Central memory CD4-positive, alpha-beta T cell (primary cell): ENCODE results near the gene SPOCD1.

Experiments
- DNase-seq: peaks from one replicate; pipeline ENCODE4 v3.0.0; 2022
- total RNA-seq, 3 experiments: gene quantifications; one replicate each; lab custom pipeline; 2026; lab: John Stamatoyannopoulos, UW

SPOCD1 gene
- 0 to 0.04 (median 0) reads per million in 3 experiments for total RNA-seq

DNA sequence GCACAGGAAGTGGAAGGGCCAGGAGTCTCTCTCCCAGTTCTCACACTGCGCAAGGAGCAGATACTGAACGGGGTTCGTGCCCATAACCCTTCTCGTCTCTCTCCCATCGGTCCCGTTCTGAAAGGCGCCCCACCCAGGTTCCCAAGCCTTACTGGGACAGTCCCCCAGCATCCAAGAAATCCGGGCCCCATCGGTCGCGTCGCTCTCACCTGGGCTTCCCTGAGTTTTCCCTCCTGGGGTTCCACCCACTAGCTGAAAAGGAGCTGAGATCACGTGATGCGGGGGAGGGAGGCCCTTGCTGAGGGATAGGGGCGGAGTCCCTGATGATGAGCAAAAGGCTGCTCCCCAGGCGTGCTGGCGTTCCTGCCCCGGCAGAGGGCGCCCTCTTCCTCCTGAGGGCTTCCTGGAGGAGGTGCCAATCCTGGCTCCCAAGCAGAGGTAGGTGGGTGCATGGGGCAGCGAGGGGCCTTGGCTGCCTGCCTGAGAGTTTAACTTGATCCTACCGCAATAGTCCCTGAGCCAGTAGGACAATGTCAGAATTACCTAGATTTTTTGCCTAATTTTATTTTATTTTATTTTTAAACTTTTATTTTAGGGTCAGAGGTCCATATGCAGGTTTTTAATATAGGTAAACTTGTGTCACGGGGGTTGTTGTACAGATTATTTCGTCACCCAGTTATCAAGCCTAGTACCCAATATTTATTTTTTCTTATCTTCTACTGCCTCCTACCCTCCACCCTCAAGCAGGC is at the start of gene SPOCD1:
SPOCD1 (minus strand) TSS at position 271 of the 749 bp plus-strand sequence. CDS start 689 bp downstream, outside the sequence.
- peak; percentile 81 for DNase-seq

DNA sequence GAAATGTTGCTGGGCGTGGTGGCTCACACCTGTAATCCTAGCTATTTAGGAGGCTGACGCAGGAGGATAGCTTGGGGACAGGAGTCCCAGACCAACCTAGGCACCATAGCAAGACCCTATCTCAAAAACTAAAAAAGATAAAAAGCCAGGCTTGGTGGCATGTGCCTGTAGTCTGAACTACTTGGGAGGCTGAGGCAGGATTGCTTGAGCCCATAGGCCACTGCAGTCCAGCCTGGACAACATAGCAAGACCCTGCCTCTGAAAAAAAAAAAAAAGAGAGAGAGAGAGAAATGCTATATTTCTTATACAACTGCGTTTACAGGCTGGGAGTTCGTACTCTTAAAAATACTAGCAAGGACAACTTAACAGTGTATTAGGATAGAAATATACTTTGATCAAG is 46.2 kb upstream of the SPOCD1 start:
- no peak for DNase-seq

DNA sequence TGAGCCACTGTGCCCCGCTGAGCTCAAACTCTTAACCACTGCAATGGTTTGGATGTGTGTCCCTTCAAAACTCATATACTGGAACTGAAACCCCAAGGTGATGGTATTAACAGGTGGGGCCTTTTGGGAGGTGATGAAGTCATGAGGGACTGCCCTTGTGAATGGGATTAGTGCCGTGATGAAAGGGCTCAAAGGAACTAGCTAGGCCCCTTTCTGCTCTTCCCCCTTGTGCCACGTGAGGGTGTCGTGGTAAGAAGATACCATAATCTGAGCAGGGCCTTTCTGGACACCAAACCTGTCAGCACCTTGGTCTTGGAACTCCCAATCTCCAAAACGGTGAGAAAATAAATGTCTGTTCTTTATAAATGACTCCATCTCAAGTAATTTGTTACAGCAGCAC is 45.5 kb upstream of the SPOCD1 start:
- DNase-seq: no peak

DNA sequence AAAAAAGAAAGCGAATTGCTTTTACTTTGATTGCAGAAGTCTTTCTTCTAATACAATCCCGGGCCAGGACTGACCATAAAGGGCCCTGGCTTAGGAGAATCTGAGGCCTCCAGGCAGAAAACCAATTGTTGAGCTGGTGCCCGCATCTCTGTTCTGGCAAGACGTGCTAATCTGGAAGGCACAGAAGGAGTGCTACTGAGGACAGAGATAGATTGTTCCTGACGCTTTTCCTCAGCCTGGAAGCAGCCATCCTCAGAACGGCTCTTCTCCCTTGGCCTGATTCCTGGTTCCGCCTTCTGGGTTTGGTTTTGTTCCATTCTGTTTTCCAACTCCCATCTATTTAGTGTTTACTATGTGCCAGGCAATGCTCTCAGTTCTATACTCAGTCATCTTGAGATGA is 44.8 kb upstream of the SPOCD1 start:
- no peak for DNase-seq

DNA sequence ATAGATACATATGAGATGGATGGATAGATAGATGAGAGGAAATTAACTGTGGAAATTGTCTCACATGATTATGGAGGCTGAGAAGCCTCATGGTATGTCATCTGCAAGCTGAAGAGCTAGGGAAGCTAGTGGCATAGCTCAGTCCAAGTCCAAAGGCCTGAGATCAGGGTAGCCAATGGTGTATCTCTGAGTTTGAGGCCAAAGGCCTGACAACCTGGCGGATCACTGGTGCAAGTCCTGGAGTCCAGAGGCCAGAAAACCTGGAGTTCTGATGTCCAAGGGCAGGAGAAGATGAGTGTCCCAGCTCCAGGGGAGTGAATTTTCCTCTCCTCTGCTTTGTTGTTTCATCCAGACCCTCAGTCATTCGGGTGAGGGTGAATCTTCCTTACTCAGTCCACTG is 43.9 kb upstream of the SPOCD1 start:
- no peak for DNase-seq

DNA sequence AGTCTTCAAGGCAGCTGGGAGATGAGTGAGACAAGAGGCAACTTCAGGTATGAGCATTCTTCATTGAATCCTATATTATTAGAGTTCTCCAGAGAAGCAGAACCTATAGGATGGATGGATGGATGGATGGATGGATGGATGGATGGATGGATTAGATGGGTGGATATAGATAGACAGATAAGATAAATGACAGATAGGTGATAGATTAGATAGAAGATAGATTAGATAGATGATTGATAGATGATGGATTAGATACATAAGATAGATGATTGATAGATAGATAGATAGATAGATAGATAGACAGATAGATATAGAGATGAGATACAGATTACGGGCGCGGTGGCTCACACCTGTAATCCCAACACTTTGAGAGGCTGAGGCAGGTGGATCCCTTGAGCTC is 43.2 kb upstream of the SPOCD1 start:
- DNase-seq: no peak

DNA sequence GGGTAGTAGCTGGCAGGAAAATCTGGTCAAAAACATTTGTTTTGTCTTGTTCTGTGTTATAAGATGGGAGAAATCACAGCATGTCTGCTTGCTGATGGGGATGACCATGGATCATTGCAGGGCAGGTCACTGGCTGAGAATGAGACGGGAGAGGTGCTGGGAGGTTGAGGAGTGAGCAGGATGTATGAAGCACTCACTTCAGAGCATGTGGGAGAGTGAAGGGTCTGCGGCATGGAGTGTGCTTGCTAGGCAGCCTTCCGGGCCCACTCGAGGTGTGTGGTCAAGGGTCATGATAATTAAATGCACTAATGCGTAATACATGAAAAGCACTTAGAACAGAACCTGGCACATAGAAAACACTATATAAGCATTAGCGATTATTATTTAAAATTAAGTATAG is 42.0 kb upstream of the SPOCD1 start:
- DNase-seq: no peak

DNA sequence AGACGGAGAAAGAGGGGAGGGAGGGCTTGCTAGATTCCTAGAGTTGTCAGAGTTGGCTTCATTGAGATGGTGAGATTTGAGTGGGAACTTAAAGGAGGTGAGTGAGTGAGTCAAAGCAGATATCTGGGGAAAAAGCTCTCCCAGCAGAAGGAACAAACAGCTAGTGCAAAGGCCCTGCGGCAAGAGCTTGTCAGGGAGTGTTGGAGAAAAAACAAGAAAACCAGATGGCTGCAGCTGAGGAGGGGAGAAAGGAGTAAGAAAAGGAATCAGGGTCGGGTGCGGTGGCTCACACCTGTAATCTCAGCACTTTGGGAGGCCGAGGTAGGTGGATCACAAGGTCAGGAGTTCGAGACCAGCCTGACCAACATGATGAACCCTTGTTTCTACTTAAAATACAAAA is 40.3 kb upstream of the SPOCD1 start:
- no peak for DNase-seq

DNA sequence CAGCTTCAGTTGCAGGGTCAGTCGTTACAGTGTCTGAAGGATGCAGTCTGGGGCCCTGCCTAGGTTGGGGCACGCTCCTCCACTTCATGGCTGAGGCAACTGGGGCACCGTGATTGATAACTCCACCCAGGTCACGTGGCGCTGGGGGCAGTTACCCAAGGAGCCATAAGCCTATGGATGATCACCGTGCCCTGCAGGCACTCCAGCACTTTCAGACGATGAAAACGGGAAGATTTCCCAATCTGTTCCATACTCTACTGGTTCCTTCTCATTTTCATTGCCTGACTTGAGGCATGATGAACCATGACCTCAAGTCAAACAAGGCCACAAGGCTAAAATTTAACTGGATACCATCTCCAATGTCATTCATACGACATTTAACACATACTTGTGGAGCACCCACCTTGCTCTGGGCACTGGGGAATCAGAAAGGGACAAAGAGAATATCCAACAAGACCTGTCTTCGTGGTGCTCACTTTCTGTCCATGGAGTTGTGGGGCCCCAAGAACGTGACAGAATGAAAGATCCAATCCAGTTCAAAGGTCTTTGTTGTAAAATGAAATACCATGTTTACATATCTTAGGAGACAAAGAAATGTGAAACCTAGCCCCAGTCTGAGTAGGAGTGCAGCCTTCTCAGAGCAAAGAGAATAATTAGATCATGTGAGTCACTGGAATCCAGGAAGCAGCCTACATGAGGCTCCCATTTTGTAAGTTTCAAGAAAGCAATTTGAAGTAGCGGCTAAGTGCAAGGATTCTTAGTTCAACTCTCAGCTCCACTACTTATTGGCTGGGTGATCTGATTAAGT is 39.4 kb upstream of the SPOCD1 start:
- no peak for DNase-seq

DNA sequence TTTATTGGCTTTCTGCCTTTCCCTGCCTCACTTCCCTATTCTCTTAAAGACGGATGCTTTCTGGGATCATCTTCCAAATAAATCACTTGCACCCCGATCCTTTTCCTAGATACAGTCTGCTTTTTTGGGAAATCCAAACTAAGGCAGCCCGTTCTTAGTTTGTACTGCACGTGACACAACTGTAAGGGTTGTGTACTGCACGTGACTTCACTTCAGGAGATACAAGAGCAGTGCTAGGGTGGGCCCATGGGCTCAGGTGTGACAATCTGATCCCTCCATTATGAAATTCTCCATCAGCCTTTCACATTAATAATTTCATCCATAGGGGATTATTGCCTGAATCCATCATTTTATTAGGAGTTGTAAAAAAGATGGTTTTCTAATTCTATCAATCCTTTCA is 33.8 kb upstream of the SPOCD1 start:
- DNase-seq: no peak

DNA sequence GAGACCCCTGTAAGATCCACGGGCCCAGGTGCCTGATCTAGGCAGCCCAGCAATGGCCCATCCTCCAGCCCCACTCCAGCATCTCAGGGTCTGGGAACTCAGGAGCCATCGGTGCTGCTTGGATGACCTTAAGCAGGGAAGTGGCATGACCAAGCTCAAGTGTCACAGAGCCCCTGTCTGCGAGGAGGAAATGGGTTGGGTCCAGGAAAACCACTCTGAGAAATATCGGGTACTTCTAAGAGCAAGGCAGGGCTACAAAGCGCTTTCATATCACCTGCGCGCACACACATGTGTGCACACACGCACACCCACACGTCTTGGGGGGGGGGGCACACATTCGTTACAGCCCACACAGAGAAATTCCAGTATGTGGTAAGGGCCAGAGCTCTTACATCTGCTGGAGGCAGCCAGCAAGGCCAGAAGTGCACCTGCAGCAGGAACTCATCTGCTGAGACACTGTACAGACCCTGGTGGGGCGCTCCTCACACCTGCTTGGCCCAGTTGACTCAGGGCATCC is 32.6 kb upstream of the SPOCD1 start:
- peak; percentile 61 for DNase-seq

DNA sequence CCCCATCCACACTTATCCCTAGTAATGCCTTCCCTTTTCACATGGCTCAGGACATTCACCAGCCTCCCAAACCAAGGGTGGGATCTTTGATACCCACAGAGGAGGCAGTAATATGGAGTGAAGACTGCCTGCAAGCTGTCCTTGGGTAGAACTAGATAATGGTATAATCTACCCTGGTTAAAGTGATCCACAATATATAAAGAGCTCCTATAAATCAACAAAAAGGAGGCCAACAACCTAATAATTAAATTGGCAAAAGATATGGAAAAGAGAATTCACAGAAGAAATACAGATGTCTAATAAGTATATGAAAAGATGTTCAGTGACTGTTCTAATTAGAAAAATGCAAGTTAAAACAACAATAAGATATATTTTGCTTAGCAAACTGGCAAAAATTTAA is 30.7 kb upstream of the SPOCD1 start:
- no peak for DNase-seq

DNA sequence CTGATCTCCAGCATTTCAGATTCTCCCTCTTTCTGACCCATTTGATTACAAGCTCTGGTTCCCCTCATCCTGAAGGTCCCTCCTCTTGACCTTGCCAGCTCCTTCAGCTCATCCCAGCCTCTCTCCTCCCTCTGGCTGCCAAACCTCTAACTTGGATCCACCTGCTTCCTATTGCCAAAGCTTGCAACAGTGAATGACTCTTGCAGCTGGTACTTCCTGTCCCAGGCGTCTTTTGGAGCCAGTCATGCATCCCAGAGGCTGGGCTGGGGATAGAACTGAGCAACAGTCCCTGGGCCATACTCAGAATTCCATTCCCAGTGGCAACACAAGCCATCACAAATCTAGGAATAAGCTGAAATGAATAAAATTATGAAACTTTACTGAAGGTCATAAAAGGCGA is 27.7 kb upstream of the SPOCD1 start:
- no peak for DNase-seq

DNA sequence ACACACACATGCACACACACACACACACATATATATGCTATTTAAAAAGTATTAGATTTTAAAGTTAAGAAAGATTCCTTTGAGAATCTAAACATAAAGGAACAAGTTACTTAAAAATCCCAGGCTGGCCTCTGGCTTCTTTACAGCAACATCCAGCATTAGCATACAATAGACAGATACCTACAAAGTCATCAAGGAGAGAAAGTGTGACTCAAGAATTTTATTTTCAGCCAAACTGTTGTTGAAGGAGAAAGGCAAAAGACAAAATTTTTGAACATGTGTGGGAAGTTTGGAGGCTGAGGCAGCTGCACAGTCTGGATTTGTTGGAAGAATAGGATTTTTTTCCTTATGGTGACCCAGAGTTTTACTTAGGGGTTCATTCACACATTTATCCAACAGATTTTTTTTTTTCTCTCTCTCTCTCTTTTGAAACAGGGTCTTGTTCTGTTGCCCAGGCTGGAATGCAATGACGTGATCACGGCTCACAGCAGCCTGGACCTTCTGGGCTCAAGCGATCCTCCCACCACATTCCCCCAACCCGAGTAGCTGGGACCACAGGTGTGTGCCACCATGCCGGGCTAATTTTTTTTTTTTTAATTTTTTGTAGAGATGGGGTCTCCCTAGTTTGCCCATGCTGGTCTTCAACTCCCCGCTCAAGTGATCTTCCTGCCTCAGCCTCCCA is 24.0 kb upstream of the SPOCD1 start:
- DNase-seq: no peak

DNA sequence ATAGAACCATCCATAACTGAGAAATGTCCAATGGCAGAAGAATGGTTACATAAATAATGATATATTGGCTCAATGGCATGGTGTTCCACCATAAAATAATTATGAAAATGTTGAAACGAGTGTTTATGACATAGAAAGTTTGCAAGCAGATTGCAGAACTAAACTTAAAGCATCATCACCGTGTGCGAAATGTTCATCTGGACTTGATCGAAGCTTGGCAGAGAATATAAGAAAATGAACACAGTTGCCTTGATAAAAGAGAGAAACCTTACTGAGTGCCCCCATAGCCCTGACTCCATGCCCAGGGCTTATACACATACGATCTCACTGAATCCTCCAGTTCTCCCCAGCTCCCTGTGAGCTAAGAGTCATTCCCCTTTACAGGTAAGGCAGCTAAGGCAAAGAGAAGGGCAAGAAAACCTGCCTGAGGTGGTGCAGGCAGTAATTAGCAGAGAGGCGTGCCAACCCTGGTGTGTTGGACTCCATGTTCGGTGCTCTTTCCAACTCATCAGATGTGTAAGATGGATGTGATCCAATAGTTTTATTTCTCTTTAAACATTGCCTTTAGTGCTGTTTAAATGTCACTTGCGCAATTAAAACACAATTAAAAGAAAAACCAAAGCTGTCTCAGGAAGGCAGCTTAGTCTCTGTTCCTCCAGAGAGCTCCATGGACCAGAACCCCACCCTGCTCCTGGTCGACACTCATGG is 21.8 kb upstream of the SPOCD1 start:
- DNase-seq: no peak

DNA sequence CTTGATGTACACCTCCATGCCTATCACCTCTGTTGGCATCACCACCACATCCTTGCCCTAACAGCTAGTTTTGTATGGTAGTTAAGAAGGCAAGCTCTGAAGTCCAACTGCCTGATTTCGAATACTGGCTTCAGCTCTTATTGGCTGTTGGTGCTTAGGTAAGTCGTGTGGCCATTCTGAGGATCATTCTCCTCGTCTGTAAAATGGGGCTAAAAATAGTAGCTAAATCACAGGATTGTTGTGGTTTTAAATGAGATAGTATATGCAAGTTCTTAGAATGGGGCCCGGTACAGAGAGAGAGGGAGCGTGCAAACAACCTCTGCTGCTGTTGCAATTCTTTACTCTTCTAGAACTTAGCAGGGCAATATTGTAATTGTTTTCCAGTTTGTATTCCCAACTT is 20.8 kb upstream of the SPOCD1 start:
- no peak for DNase-seq

DNA sequence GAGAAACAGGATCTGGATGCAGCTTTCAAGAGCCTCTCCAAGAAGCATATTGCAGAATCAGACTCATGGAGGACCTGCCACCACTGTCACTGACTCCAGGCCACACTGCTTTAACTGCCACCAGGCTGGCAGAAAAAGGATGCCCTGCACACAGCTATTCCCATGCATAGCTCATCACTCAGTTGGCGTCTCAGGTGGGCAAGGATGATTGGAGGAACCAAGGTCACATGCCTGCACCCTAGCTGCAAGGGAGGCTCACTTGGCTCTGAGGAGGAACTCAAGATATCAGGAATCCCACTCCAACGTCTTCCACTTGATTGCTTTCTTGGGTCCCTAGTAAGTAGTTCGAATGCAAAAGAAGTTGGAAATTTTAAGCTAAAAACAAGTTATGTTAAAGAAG is 19.6 kb upstream of the SPOCD1 start:
- no peak for DNase-seq

DNA sequence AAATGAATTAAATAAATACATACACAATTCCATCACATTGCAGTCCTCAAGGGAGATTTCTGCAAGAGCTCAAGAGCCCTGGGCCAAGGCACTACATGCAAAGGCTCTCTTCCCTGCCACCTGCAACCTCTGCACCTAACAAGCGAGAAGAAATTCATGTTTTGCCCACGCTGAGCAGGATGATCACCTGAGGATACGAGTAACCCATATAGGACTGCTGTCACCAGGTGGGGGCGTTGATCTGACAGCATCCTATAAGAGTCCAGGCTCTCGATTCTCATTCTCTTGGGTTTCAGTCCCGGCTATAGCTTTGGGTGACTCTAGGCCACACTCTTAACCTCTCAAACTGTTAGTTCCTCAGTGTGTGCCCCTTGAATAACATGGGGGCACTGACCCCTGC is 18.7 kb upstream of the SPOCD1 start:
- no peak for DNase-seq

DNA sequence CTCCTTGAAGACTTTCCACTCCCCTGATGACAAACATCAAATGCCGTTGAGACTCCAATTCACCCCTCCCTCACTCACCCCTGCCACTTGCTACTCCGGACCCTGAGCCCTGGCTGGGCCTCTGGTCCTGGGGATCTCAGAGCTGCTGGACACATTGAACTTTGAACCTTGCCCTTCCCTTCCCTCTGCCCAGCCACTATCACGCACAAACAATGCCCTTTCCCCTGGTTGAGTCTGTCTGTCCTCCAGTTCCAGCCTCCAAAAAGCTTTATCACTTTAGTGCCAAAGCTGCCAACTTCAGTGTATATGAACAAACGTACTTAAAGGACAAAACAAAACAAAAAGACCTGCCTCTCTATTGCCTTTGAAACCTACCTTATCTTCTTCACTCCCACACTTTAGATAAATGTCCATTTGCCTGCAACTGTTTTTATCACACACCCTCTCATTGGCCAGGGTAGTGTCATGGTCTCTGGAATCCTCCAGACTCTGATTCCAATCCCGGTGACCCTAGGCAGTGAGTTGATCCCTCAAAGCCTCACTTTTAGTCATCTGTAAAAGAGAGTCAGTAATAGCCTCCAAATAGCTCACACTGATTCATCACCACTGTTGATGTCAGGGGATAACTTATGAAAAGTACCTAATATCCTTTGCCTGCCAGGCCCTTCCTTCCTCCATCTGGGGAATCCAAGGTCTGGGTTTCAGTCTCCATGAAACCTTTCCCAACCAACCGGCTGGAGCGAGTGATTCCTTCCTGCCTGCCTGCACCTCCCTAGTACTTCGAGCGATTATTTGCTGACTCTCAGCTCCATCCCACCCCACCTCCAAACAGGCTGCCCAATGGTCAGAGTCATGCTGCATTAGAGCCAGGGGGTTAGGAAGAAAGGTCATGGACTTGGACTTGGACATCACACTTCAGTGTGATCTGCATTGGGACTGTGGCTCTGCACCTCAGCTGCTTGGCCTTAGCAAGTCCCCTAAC is 15.9 kb upstream of the SPOCD1 start:
- no peak for DNase-seq

DNA sequence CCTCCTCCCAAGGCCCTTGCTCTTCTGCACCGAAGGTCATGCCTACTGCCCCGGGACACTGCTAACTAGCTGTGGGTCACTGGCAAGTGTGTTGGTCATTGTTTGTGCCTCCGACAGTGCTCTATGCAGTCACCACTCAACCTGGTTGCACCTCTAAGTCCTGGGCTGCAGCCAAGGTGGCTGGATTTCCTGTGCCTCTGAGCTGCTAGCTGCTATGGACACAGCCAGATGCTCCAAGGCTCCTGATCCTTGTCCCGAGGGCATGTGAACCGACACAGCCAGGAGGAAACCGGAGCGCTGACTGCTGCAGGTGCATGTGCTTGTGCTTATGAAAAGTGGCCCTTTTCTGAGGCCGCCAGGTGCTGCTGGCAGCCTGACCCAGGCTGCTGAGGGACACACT is 14.7 kb upstream of the SPOCD1 start:
- no peak for DNase-seq

DNA sequence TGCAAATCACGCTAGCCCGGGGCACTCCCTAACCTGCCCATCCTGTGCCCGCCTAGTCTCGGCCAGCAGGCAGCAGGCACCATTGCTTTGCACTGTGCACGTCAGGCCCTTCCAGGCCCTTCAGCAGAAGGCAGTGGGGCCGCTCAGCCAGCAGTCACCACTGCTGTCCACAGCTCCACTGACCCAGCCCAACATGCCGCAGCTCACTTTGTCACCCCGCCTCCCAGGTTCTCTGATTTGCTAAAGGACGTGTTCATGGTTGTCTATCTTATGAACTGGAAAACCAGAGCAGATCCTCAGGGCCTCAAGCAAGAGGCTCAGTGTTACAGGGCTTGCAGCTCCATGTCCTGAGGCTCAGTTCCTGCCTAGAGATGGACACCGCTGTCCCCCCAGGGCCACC is 14.2 kb upstream of the SPOCD1 start:
- no peak for DNase-seq
